Measurements from ENCODE around the gene FTSJ3. TPM values are rescaled to one million over a fixed set of nuclear protein-coding genes. Genes with fewer than 3 reads are reported as not detected.
"Not testable (repeated sequence)": the region's sequence is repeated elsewhere in the genome, so short reads cannot be mapped to it uniquely, and the experiment has no call there.

FTSJ3 gene
- total and polyA plus RNA-seq, 4 donors = 10.0 to 38.1 (median 29.7) TPM

- H3K9me3 ChIP-seq (ENCODE audit: control insufficient read depth, low read length); H3K27me3 ChIP-seq (ENCODE audit: control insufficient read depth in 1 of 2, insufficient read depth in 2 of 2, low read length in 1 of 2); ATAC-seq (ENCODE audit: low FRiP score); intact Hi-C loops (cut with DNase I); DNase-seq; H3K27ac ChIP-seq (ENCODE audit: low read depth in 1 of 2, low read length in 2 of 2); H3K4me3 ChIP-seq (ENCODE audit: low read length in 2 of 2); H3K4me1 ChIP-seq (ENCODE audit: control insufficient read depth in 1 of 2, insufficient read depth in 2 of 2, low read length in 2 of 2); H3K36me3 ChIP-seq (ENCODE audit: control insufficient read depth in 1 of 2, insufficient read depth in 2 of 2, low read length in 1 of 2): not testable (repeated sequence)
- WGBS, 2 donors = 78 to 82% methylated on average over 5 to 7 of the region's 7 CpGs
These were observed 39.2 kb upstream of the FTSJ3 start for GRCh38 chr17:63866625-63867024.

GRCh38 chr17:63859257-63859656, 31.8 kb upstream of the FTSJ3 start:
- no peak overlapping the region for H3K27ac ChIP-seq (ENCODE audit: low read depth in 1 of 2, low read length in 2 of 2)
- intact Hi-C loops (cut with DNase I) = no loop called here
- H3K4me3 ChIP-seq (ENCODE audit: low read length in 2 of 2) = no peak overlapping the region
- H3K27me3 ChIP-seq (ENCODE audit: control insufficient read depth in 1 of 2, insufficient read depth in 2 of 2, low read length in 1 of 2) = no peaks in the 10 kb centered on the region
- H3K4me1 ChIP-seq (ENCODE audit: control insufficient read depth in 1 of 2, insufficient read depth in 2 of 2, low read length in 2 of 2) = no peaks in the 10 kb centered on the region
- no peaks in the 10 kb centered on the region for H3K36me3 ChIP-seq (ENCODE audit: control insufficient read depth in 1 of 2, insufficient read depth in 2 of 2, low read length in 1 of 2)
- no peak for ATAC-seq (ENCODE audit: low FRiP score)
- WGBS, 2 donors = 82 to 84% methylated on average over 3 of the region's 3 CpGs
- DNase-seq = no peak
- no peaks in the 10 kb centered on the region for H3K9me3 ChIP-seq (ENCODE audit: control insufficient read depth, low read length)

- DNase-seq; H3K27ac ChIP-seq (ENCODE audit: low read depth in 1 of 2, low read length in 2 of 2); ATAC-seq (ENCODE audit: low FRiP score); H3K4me1 ChIP-seq (ENCODE audit: control insufficient read depth in 1 of 2, insufficient read depth in 2 of 2, low read length in 2 of 2); H3K27me3 ChIP-seq (ENCODE audit: control insufficient read depth in 1 of 2, insufficient read depth in 2 of 2, low read length in 1 of 2); intact Hi-C loops (cut with DNase I); H3K4me3 ChIP-seq (ENCODE audit: low read length in 2 of 2); H3K36me3 ChIP-seq (ENCODE audit: control insufficient read depth in 1 of 2, insufficient read depth in 2 of 2, low read length in 1 of 2); H3K9me3 ChIP-seq (ENCODE audit: control insufficient read depth, low read length): not testable (repeated sequence)
- 93% methylated on average over 8 of the region's 8 CpGs for WGBS, 2 donors
These were observed 29.0 kb upstream of the FTSJ3 start for GRCh38 chr17:63856425-63856824.

- Histone ChIP-seq H3K27me3 (ENCODE audit: control insufficient read depth in 1 of 2, insufficient read depth in 2 of 2, low read length in 1 of 2) (no peaks in the 10 kb centered on the region), H3K4me3 (ENCODE audit: low read length in 2 of 2) (no peak overlapping the region), H3K27ac (ENCODE audit: low read depth in 1 of 2, low read length in 2 of 2) (no peak overlapping the region), H3K4me1 (ENCODE audit: control insufficient read depth in 1 of 2, insufficient read depth in 2 of 2, low read length in 2 of 2) (no peaks in the 10 kb centered on the region), H3K9me3 (ENCODE audit: control insufficient read depth, low read length) (no peaks in the 10 kb centered on the region), H3K36me3 (ENCODE audit: control insufficient read depth in 1 of 2, insufficient read depth in 2 of 2, low read length in 1 of 2) (no peaks in the 10 kb centered on the region)
- intact Hi-C loops (cut with DNase I) = no loop called here
- DNase-seq (no peak), ATAC-seq (ENCODE audit: low FRiP score) (no peak)
- 89 to 90% methylated on average over 8 of the region's 8 CpGs for WGBS, 2 donors
These were observed 27.7 kb upstream of the FTSJ3 start for GRCh38 chr17:63855185-63855584.

GRCh38 chr17:63854709-63855108, 27.2 kb upstream of the FTSJ3 start:
- no peak for ATAC-seq (ENCODE audit: low FRiP score)
- 83 to 86% methylated on average over 5 of the region's 5 CpGs for WGBS, 2 donors
- no peaks in the 10 kb centered on the region for H3K4me1 ChIP-seq (ENCODE audit: control insufficient read depth in 1 of 2, insufficient read depth in 2 of 2, low read length in 2 of 2)

GRCh38 chr17:63853260-63853659, 25.8 kb upstream of the FTSJ3 start:
- intact Hi-C loops (cut with DNase I) = no loop called here

More at GRCh38 chr17:63854709-63855108, 27.2 kb upstream of the FTSJ3 start:
- H3K27me3 ChIP-seq (ENCODE audit: control insufficient read depth in 1 of 2, insufficient read depth in 2 of 2, low read length in 1 of 2) = no peaks in the 10 kb centered on the region
- no peak for DNase-seq
- no peaks in the 10 kb centered on the region for H3K9me3 ChIP-seq (ENCODE audit: control insufficient read depth, low read length)
- H3K4me3 ChIP-seq (ENCODE audit: low read length in 2 of 2) = no peak overlapping the region
- no peak overlapping the region for H3K27ac ChIP-seq (ENCODE audit: low read depth in 1 of 2, low read length in 2 of 2)
- intact Hi-C loops (cut with DNase I) = no loop called here
- H3K36me3 ChIP-seq (ENCODE audit: control insufficient read depth in 1 of 2, insufficient read depth in 2 of 2, low read length in 1 of 2) = no peaks in the 10 kb centered on the region

GRCh38 chr17:63850401-63850800, 22.9 kb upstream of the FTSJ3 start:
- H3K36me3 ChIP-seq (ENCODE audit: control insufficient read depth in 1 of 2, insufficient read depth in 2 of 2, low read length in 1 of 2) = no peaks in the 10 kb centered on the region
- no peaks in the 10 kb centered on the region for H3K4me1 ChIP-seq (ENCODE audit: control insufficient read depth in 1 of 2, insufficient read depth in 2 of 2, low read length in 2 of 2)
- H3K9me3 ChIP-seq (ENCODE audit: control insufficient read depth, low read length) = no peaks in the 10 kb centered on the region
- no peak overlapping the region for H3K27ac ChIP-seq (ENCODE audit: low read depth in 1 of 2, low read length in 2 of 2)
- intact Hi-C loops (cut with DNase I) = no loop called here
- H3K4me3 ChIP-seq (ENCODE audit: low read length in 2 of 2) = no peak overlapping the region
- ATAC-seq (ENCODE audit: low FRiP score) (no peak), DNase-seq (no peak)
- 94 to 96% methylated on average over 9 of the region's 9 CpGs for WGBS, 2 donors
- H3K27me3 ChIP-seq (ENCODE audit: control insufficient read depth in 1 of 2, insufficient read depth in 2 of 2, low read length in 1 of 2) = no peaks in the 10 kb centered on the region

More at GRCh38 chr17:63853260-63853659, 25.8 kb upstream of the FTSJ3 start:
- Histone ChIP-seq H3K36me3 (ENCODE audit: control insufficient read depth in 1 of 2, insufficient read depth in 2 of 2, low read length in 1 of 2) (no peaks in the 10 kb centered on the region), H3K4me3 (ENCODE audit: low read length in 2 of 2) (no peak overlapping the region), H3K27me3 (ENCODE audit: control insufficient read depth in 1 of 2, insufficient read depth in 2 of 2, low read length in 1 of 2) (no peaks in the 10 kb centered on the region), H3K9me3 (ENCODE audit: control insufficient read depth, low read length) (no peaks in the 10 kb centered on the region), H3K27ac (ENCODE audit: low read depth in 1 of 2, low read length in 2 of 2) (no peak overlapping the region), H3K4me1 (ENCODE audit: control insufficient read depth in 1 of 2, insufficient read depth in 2 of 2, low read length in 2 of 2) (no peaks in the 10 kb centered on the region)
- DNase-seq = no peak
- no peak for ATAC-seq (ENCODE audit: low FRiP score)
- 95 to 99% methylated on average over 2 of the region's 2 CpGs for WGBS, 2 donors

- WGBS, 2 donors = 7 to 9% methylated on average over 71 to 82 of the region's 82 CpGs
These were observed 21.6 kb upstream of the FTSJ3 start for GRCh38 chr17:63848834-63849689.

More at GRCh38 chr17:63848834-63849689, 21.6 kb upstream of the FTSJ3 start:
- intact Hi-C loops (cut with DNase I) = loop anchor here in 1 of 2 donors (5.0 kb wide), 1 partner anchor 283 kb away; the partner anchor contains the start of gene ERN1
- no peak overlapping the region for H3K27ac ChIP-seq (ENCODE audit: low read depth in 1 of 2, low read length in 2 of 2)
- H3K36me3 ChIP-seq (ENCODE audit: control insufficient read depth in 1 of 2, insufficient read depth in 2 of 2, low read length in 1 of 2) = no peaks in the 10 kb centered on the region
- peak; percentile 96 for ATAC-seq (ENCODE audit: low FRiP score)
- H3K9me3 ChIP-seq (ENCODE audit: control insufficient read depth, low read length) = no peaks in the 10 kb centered on the region
- H3K4me1 ChIP-seq (ENCODE audit: control insufficient read depth in 1 of 2, insufficient read depth in 2 of 2, low read length in 2 of 2) = no peaks in the 10 kb centered on the region
- DNase-seq = peak; percentile 96 to 98
- H3K4me3 ChIP-seq (ENCODE audit: low read length in 2 of 2) = no peak overlapping the region
- no peaks in the 10 kb centered on the region for H3K27me3 ChIP-seq (ENCODE audit: control insufficient read depth in 1 of 2, insufficient read depth in 2 of 2, low read length in 1 of 2)
